ENCODE data around the gene ACCSL. TPM values are rescaled to one million over a fixed set of nuclear protein-coding genes. Genes with fewer than 3 reads are reported as not detected.
A peak's percentile ranks its signal among the peaks of the same experiment; 100 is the strongest.

The ACCSL gene
- total and polyA plus RNA-seq, 2 donors (not counting 1 experiment from before 2014, with no cell fraction given), result not detected

GRCh38 chr11:44066732-44067141 is 19.0 kb downstream of the ACCSL start:
- Histone ChIP-seq H3K27ac (ENCODE audit: low read length in 2 of 2) (peak overlapping the region; percentile 47 to 77), H3K9me3 (ENCODE audit: control extremely low read depth in 1 of 3, control insufficient read depth in 2 of 3, insufficient read depth in 1 of 3, low read length in 2 of 3) (no peaks in the 10 kb centered on the region), H3K27me3 (replicated peaks in 1 of 4; ENCODE audit: control extremely low read depth in 1 of 4, control insufficient read depth in 3 of 4, insufficient read depth in 4 of 4, low read length in 3 of 4) (no peaks in the 10 kb centered on the region), H3K4me1 (ENCODE audit: control insufficient read depth in 2 of 2, insufficient read depth in 2 of 2, low read length in 2 of 2) (peaks cover 6 to 18% of the 10 kb centered on the region in 2 donors), H2AFZ (ENCODE audit: insufficient read depth, low read depth, low read length, poor library complexity, severe bottlenecking) (peak overlapping the region; percentile 93), H3K79me2 (ENCODE audit: control insufficient read depth, insufficient read depth, low read length) (no peaks in the 10 kb centered on the region), H3K4me3 (ENCODE audit: control extremely low read depth in 1 of 5, extremely low read depth in 1 of 5, insufficient read depth in 1 of 5, low read depth in 2 of 5, low read length in 4 of 5) (peak overlapping the region; percentile 11 to 85 (median 81)), H3K9ac (ENCODE audit: low read length) (peak overlapping the region; percentile 85), H4K20me1 (ENCODE audit: control insufficient read depth, insufficient read depth, low read length, poor library complexity, severe bottlenecking) (no peaks in the 10 kb centered on the region), H3K36me3 (replicated peaks in 1 of 2; ENCODE audit: control extremely low read depth in 1 of 2, control insufficient read depth in 1 of 2, extremely low read depth in 1 of 2, insufficient read depth in 2 of 2, low read length in 1 of 2) (no peaks in the 10 kb centered on the region), H3K4me2 (replicated peaks; ENCODE audit: low read depth, low read length, poor library complexity, severe bottlenecking) (peak overlapping the region; percentile 91)
- Mint-ChIP-seq H3K27ac (peak overlapping the region; percentile 91), H3K4me3 (peak overlapping the region; percentile 97), H3K4me1 (peaks cover 22% of the 10 kb centered on the region), H3K27me3 (no peaks in the 10 kb centered on the region), H3K9me3 (ENCODE audit: insufficient read depth) (no peaks in the 10 kb centered on the region)
- WGBS (ENCODE audit: insufficient coverage), result 35% methylated on average over 7 of the region's 10 CpGs
- TF ChIP-seq, protein P1, sequence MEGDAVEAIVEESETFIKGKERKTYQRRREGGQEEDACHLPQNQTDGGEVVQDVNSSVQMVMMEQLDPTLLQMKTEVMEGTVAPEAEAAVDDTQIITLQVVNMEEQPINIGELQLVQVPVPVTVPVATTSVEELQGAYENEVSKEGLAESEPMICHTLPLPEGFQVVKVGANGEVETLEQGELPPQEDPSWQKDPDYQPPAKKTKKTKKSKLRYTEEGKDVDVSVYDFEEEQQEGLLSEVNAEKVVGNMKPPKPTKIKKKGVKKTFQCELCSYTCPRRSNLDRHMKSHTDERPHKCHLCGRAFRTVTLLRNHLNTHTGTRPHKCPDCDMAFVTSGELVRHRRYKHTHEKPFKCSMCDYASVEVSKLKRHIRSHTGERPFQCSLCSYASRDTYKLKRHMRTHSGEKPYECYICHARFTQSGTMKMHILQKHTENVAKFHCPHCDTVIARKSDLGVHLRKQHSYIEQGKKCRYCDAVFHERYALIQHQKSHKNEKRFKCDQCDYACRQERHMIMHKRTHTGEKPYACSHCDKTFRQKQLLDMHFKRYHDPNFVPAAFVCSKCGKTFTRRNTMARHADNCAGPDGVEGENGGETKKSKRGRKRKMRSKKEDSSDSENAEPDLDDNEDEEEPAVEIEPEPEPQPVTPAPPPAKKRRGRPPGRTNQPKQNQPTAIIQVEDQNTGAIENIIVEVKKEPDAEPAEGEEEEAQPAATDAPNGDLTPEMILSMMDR (IDR thresholded peaks at IDR 0.05), result no peak
- no peak for TF ChIP-seq EZH2 (IDR thresholded peaks at IDR 0.05; ENCODE audit: borderline replicate concordance, insufficient read depth, low read depth, low read length, poor library complexity, severe bottlenecking)
- CTCF ChIA-PET, result interaction anchor here (1.0 to 4.0 kb wide), 3 partner anchors 12 to 27 kb away, joined by 3 to 31 read pairs (median 6); partner anchors contain the start of gene EXT2
- ATAC-seq (ENCODE audit: low read depth) (no peak), DNase-seq (no peak)
- intact Hi-C loops (cut with micrococcal nuclease), result loop anchor here (1.0 to 10.0 kb wide), 5 partner anchors 28 to 1288 kb away; partner anchors contain the start of genes API5, HSD17B12 and TTC17
- POLR2A ChIA-PET, result interaction anchor here (0.6 kb wide), 1 partner anchor 27 kb away, joined by 3 read pairs; no protein-coding TSS in a partner anchor

DNA sequence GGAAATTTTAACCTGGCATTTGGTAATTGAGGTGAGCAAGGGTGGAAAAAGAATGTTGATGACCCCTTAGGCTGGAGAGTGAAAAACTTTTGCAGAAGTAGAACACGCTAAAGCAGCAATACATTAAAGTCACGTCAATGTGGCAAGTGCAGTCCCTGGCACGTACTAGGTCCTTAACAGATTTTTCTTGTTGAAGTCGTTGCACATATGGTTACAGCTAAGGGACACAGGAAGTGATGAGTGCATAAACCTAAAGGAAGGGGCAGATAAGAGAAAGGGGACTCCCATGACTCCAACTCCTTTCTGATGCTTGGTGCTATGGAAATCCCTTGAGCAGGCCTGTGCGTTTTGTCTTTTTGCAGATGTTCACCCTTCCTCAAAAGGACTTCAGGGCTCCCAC is 19.5 kb downstream of the ACCSL start:
- Histone ChIP-seq H3K4me1 (ENCODE audit: control insufficient read depth in 2 of 2, insufficient read depth in 2 of 2, low read length in 2 of 2) (peaks cover 6 to 18% of the 10 kb centered on the region in 2 donors), H3K4me3 (ENCODE audit: control extremely low read depth in 1 of 5, extremely low read depth in 1 of 5, insufficient read depth in 1 of 5, low read depth in 2 of 5, low read length in 4 of 5) (peak overlapping the region in 1 of 5 experiments; percentile 85), H2AFZ (ENCODE audit: insufficient read depth, low read depth, low read length, poor library complexity, severe bottlenecking) (peak overlapping the region; percentile 93), H3K9me3 (ENCODE audit: control extremely low read depth in 1 of 3, control insufficient read depth in 2 of 3, insufficient read depth in 1 of 3, low read length in 2 of 3) (no peaks in the 10 kb centered on the region), H4K20me1 (ENCODE audit: control insufficient read depth, insufficient read depth, low read length, poor library complexity, severe bottlenecking) (no peaks in the 10 kb centered on the region), H3K27ac (ENCODE audit: low read length in 2 of 2) (no peak overlapping the region), H3K79me2 (ENCODE audit: control insufficient read depth, insufficient read depth, low read length) (no peaks in the 10 kb centered on the region), H3K27me3 (replicated peaks in 1 of 4; ENCODE audit: control extremely low read depth in 1 of 4, control insufficient read depth in 3 of 4, insufficient read depth in 4 of 4, low read length in 3 of 4) (no peaks in the 10 kb centered on the region), H3K4me2 (replicated peaks; ENCODE audit: low read depth, low read length, poor library complexity, severe bottlenecking) (peak overlapping the region; percentile 91), H3K36me3 (replicated peaks in 1 of 2; ENCODE audit: control extremely low read depth in 1 of 2, control insufficient read depth in 1 of 2, extremely low read depth in 1 of 2, insufficient read depth in 2 of 2, low read length in 1 of 2) (no peaks in the 10 kb centered on the region), H3K9ac (ENCODE audit: low read length) (no peak overlapping the region)
- peak overlapping the region; percentile 97 for H3K4me3 Mint-ChIP-seq
- DNase-seq (peak; percentile 14), ATAC-seq (ENCODE audit: low read depth) (no peak)
- peak overlapping the region; percentile 91 for H3K27ac Mint-ChIP-seq
- no peaks in the 10 kb centered on the region for H3K27me3 Mint-ChIP-seq
- H3K9me3 Mint-ChIP-seq (ENCODE audit: insufficient read depth), result no peaks in the 10 kb centered on the region
- POLR2A ChIA-PET, result no interaction called here
- WGBS (ENCODE audit: insufficient coverage), result 80% methylated on average over 4 of the region's 5 CpGs
- H3K4me1 Mint-ChIP-seq, result peaks cover 22% of the 10 kb centered on the region
- intact Hi-C loops (cut with micrococcal nuclease), result loop anchor here (2.0 to 10.0 kb wide), 4 partner anchors 386 to 1288 kb away; partner anchors contain the start of genes API5, HSD17B12 and TTC17
- CTCF ChIA-PET, result interaction anchor here (1.2 to 4.0 kb wide), 4 partner anchors 15 to 550 kb away, joined by 4 to 31 read pairs (median 5); partner anchors contain the start of gene EXT2
- TF ChIP-seq, protein P1 (IDR thresholded peaks at IDR 0.05), result no peak
- no peak for TF ChIP-seq EZH2 (IDR thresholded peaks at IDR 0.05; ENCODE audit: borderline replicate concordance, insufficient read depth, low read depth, low read length, poor library complexity, severe bottlenecking)

Measured in B cell (primary cell).